NCI-H748 treated with DMSO at 0.1 percent for 48 hours (cell line): Measurements from ENCODE around the gene GAPDHS.

Experiments
- DNase-seq: peaks from one replicate; lab custom pipeline; 2025; lab: John Stamatoyannopoulos, UW

GAPDHS gene

DNA sequence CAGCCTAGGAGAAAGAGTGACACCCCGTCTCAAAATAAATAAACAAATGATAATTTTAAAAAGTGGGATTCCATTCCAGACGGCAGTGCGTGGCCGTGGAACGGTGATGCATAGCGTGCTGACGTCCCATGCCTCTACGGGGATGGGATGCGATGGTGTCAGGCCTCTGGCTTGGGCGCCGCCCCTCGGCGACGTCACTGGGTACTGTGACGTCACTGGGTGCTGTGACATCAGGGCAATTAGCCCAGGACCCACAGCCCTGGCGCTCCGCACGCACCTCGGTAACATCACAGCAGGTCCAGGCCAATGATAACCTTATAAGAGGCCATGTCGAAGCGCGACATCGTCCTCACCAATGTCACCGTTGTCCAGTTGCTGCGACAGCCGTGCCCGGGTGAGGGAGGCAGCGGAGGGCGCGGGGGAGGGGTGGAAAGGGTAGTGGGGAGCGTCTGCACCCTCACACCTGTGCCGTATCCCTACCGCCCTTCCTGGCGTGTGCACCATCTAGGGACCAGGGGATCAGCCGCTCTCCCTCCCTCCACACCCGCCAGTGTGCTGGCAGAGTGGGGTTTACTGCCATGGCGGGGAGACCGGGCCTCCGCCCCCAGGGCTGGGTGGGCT lies at the start of gene GAPDHS:
Gene GAPDHS, plus strand, starts transcription at position 256 of the 621 bp plus-strand sequence. Its CDS starts 72 bp downstream, at position 328.
- no peak for DNase-seq

DNA sequence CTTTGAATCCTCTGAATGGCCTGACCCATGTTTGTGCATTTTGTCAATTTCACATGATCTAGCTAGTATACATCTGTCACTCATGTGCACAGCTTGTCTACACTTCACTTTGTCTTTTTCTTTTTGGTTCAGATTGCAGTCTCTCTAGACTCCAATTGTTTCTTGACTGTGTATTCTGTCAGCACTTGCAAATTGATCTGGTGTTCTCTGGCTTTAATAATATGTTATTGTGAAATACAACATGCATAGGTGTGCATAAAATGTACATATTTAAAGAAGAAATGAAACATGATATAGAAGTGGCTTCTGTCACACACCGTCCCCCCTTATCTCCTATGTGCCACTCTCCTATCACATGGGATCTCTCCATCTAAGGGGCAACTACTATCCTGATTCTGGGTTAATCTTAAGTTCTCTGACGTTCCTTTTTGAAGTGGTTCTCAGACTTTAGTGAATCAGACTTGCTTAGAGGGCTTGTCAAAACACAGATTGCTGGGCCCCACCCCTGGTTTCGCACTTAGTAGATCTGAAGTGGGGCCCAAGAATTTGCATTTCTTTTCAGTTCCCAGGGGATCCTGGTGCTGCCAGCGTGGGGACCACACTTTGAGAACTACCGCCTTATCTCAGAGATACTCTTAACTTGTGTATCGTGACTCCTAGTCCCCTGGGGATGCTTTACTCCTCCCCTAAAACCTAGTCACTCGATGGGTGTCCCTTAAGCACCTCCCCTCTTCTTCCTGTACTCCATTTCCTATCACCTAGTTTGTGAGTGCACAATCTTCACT lies 48.8 kb upstream of the GAPDHS start:
- no peak for DNase-seq

GRCh38 chr19:35486268-35486708 lies 47.0 kb upstream of the GAPDHS start:
- no peak for DNase-seq

DNA sequence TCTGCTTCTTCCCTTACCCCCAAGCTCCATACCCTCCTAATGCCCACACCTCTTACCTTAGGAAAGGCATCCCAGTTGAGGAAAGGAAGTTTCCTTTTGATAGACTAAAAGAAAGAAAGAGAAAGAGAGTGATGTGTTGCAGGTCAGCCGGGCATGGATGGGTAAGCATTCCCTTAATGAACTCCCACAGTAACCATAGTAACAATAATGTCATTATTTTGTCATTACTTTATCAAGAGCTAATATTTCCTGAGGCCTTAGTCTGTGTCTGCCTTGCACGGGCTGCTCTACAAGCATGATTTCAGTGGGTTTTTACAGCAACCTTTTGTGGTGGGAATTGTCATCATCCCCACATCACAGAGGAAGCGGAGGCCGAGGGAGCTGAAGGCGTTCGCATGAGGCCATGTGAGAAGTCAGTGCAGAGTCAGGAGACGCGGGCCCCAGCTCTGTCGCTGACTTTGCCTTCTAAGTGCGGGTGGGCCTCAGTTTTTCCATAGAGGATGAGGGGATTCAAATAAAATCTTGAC lies 45.5 kb upstream of the GAPDHS start:
- DNase-seq: no peak

DNA sequence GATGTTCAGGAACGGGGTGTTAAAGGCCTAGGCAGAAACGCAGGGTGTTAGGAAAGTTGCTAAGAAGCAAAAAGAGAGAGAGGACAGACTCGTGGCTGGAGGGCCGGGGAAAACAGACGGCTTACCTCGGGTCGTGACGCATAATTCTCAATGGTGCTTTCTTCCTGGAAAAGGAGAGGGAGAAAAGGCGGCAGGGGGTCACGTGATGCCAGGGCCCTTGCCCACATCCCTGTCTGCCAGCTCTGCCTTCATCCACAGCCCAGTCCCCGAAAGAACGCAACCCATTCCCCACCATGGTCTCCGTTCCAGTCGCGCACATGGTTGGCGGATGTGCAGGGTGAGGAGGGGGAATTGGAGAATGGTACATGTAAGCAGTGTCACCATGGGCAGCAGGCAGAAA lies 44.6 kb upstream of the GAPDHS start:
- DNase-seq: no peak

GRCh38 chr19:35490364-35490763 lies 42.9 kb upstream of the GAPDHS start, which contains the start of gene KRTDAP:
TSS of gene KRTDAP (minus strand) at chr19:35490464. CDS start at chr19:35490442, 22 bp downstream.
- DNase-seq: no peak

GRCh38 chr19:35491836-35492360 lies 41.4 kb upstream of the GAPDHS start:
- DNase-seq: no peak

DNA sequence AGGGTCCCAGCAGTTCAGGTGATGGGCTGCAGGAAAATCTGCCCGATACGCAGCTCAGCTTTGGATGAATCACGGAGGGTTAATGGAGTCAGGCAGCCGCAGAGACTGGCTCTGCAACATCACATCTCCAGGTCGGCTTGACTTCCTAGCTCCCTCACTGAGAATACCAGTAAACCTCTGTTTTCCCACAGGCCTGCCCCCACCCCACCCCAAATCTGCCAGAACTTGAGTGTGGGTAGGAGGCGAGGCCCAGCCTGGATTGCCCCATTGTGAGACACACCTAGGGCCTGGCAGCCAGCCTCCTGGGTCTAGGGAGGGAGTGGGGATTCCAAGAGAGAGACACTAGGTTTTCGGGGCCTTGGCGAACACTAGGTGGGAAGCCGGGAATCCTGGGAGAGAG lies 39.3 kb upstream of the GAPDHS start:
- no peak for DNase-seq

- no peak for DNase-seq
Observed at GRCh38 chr19:35495107-35496064, 37.9 kb upstream of the GAPDHS start.

- DNase-seq: no peak
Observed at GRCh38 chr19:35497406-35497805, 35.9 kb upstream of the GAPDHS start.

DNA sequence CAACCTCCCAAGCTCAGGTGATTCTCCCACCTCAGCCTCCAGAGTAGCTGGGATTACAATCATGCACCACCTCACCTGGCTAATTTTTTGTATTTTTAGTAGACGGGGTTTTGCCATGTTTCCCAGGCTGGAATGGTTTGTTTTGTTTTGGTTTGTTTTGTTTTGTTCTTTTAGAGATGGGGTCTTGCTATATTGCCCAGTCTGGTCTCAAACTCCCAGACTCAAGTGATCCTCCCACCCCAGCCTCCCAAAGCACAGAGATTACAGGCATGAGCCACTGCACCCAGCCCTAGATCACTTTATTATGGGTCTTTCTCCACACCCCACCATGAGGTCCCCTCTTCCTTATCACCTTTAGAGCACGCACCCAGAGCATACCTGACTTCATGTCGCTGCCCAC lies 35.0 kb upstream of the GAPDHS start:
- DNase-seq: no peak

DNA sequence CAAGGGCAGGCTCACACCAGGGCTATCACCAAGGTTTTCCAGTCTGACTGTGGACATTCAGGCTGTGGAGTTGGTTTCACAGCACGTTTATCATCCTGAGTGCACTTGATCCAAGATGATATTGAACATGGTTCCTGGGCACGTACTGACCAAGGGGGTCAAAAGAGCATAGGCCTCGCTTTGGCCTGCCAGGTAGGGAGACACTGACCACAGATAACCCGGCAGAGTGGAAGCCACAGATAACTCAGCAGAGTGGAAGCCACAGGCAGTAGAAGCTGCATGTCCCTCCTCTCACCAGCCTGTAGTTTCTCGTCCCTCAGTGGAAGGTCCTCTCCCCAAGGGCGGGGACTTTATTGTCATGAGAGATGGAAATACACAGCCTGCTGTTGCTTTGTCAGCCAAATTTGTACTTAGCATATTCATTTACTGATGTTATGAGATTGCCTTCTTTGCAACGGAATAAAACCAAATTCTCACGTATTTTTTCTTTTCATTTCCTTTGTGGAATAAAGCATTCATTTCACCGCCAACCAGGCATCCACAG lies 34.2 kb upstream of the GAPDHS start:
- DNase-seq: no peak

GRCh38 chr19:35500611-35501010 lies 32.6 kb upstream of the GAPDHS start:
- DNase-seq: no peak

DNA sequence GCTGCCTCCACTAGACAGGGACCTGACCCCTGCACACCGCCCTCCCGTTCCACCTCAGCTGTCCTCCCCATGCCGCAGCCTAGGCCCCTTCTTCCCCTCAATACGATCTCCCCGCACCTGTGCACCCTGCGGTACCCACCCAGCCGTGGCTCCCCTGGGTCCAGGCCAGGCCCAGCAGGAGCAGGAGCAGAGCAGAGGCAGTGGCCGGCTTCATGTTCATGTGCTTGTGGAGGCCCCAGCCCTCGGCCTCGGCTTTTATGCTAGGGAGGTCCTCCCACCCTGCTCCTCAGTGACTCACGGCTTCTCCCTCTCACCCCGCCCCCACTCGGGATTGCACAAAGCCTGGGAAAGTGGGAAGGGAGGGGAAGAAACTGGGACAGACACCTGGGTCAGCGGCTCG lies 31.6 kb upstream of the GAPDHS start:
- no peak for DNase-seq

- no peak for DNase-seq
Observed at GRCh38 chr19:35502751-35503150, 30.5 kb upstream of the GAPDHS start.

- DNase-seq: no peak
Observed at GRCh38 chr19:35506011-35506410, 27.2 kb upstream of the GAPDHS start.

- DNase-seq: no peak
Observed at GRCh38 chr19:35507561-35507960, 25.7 kb upstream of the GAPDHS start.

- DNase-seq: no peak
Observed at GRCh38 chr19:35508129-35508528, 25.1 kb upstream of the GAPDHS start.

DNA sequence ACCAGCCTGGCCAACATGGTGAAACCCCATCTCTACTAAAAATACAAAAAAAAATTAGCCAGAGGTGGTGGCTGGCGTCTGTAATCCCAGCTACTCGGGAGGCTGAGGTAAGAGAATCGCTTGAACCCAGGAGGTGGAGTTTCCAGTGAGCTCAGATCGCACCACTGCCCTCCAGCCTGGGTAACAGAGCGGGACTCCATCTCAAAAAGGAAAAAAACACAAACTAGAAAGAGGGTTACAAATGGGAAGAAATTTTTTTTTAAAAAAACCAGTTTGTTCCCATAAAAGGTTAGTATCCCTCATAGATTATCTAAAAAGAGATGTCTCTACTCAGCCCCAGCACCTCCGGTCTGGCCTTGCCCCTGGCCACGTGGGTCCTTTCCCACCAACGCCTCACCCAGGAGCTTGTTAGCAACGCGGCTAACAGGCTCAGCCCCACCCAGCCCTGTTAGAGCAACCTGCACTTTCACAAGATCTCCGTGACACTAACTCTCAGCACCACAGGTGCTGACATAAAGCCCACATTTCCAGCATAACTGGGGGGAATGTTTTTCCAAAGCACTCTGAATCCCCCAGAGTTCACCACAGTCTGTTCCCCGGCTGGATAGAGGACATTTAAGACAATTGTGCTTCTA lies 24.1 kb upstream of the GAPDHS start:
- peak; percentile 72 for DNase-seq

GRCh38 chr19:35509861-35510625 lies 23.2 kb upstream of the GAPDHS start:
- peak; percentile 83 for DNase-seq
